SK-N-MC (cell line): ENCODE results near the gene LMBRD2.

Source experiments
- DNase-seq: peaks from one replicate; pipeline ENCODE4 v3.0.0-alpha.2; 2011; ENCODE audit warnings: low read depth, low spot score
- H3K27ac ChIP-seq: fragments of 200-600 bp; sonication (generic); 2 replicates; pipeline ENCODE4 v1.5.1; 2016; ENCODE audit warnings: mixed run types
- H3K36me3 ChIP-seq: fragments of 200-600 bp; sonication (generic); 2 replicates; pipeline ENCODE4 v1.6.1; 2017; ENCODE audit warnings: antibody characterized with exemption, low read length, mixed read lengths; ENCODE audit not compliant: insufficient read depth
- H3K4me3 ChIP-seq: fragments of 200-600 bp; sonication (generic); 2 replicates; pipeline ENCODE4 v1.5.1; 2016
- H3K9ac ChIP-seq: fragments of 200-600 bp; sonication (generic); 2 replicates; pipeline ENCODE4 v1.8.0; 2017; ENCODE audit warnings: mixed run types, mixed read lengths; ENCODE audit not compliant: insufficient read length
- H3K9me3 ChIP-seq: fragments of 200-600 bp; sonication (generic); 2 replicates; pipeline ENCODE4 v1.6.1; 2017; ENCODE audit warnings: low read depth, mild to moderate bottlenecking, antibody characterized with exemption, low read length, moderate library complexity, mixed read lengths
- EZH2 ChIP-seq: fragments of 200-600 bp; sonication (generic); IDR thresholded peaks from one replicate; pipeline ENCODE4 v1.6.1; 2017; ENCODE audit warnings: antibody characterized with exemption
- FOXP2 ChIP-seq: optimal IDR thresholded peaks from 2 replicates; pipeline ENCODE3; 2011; ENCODE audit warnings: mild to moderate bottlenecking, moderate library complexity; ENCODE audit not compliant: insufficient read depth; ENCODE audit errors: extremely low read length, control extremely low read depth
- POLR2AphosphoS5 ChIP-seq: IDR thresholded peaks from 2 replicates; pipeline ENCODE4 v1.6.1; 2012; ENCODE audit warnings: mild to moderate bottlenecking, low read depth, low read length, borderline replicate concordance

Gene LMBRD2

GRCh38 chr5:36155291-36155690, 3.6 kb upstream of the LMBRD2 start:
- no peak overlapping the region for H3K9ac ChIP-seq
- TF ChIP-seq FOXP2 (no peak), POLR2AphosphoS5 (no peak), EZH2 (no peak)
- DNase-seq = no peak
- H3K9me3 ChIP-seq = no peaks in the 10 kb centered on the region
- peaks cover 77% of the 10 kb centered on the region for H3K36me3 ChIP-seq
- H3K4me3 ChIP-seq = peak overlapping the region; percentile 96; the same call in 1 of the 2 replicates
- H3K27ac ChIP-seq = peak overlapping the region; percentile 94

- no peak for TF ChIP-seq POLR2AphosphoS5
- no peak for TF ChIP-seq FOXP2
- TF ChIP-seq EZH2 = no peak
- Histone ChIP-seq H3K9ac (peak overlapping the region; percentile 96), H3K36me3 (peaks cover 61% of the 10 kb centered on the region), H3K27ac (no peak overlapping the region), H3K4me3 (peak overlapping the region; percentile 96), H3K9me3 (no peaks in the 10 kb centered on the region)
- no peak for DNase-seq
Measured at GRCh38 chr5:36153726-36154125, 2.0 kb upstream of the LMBRD2 start.

- TF ChIP-seq FOXP2 = no peak
- TF ChIP-seq EZH2 = no peak
- TF ChIP-seq POLR2AphosphoS5 = no peak
- DNase-seq = no peak
- Histone ChIP-seq H3K9ac (peak overlapping the region; percentile 96), H3K27ac (no peak overlapping the region), H3K4me3 (peak overlapping the region; percentile 96), H3K36me3 (peaks cover 57% of the 10 kb centered on the region), H3K9me3 (no peaks in the 10 kb centered on the region)
Measured at GRCh38 chr5:36153298-36153677, 1.6 kb upstream of the LMBRD2 start.

- TF ChIP-seq POLR2AphosphoS5 (no peak), FOXP2 (no peak), EZH2 (no peak)
- H3K27ac ChIP-seq = peak overlapping the region; percentile 29; the same call in 1 of the 2 replicates
- no peaks in the 10 kb centered on the region for H3K9me3 ChIP-seq
- peak overlapping the region; percentile 96 for H3K4me3 ChIP-seq
- peaks cover 50% of the 10 kb centered on the region for H3K36me3 ChIP-seq
- H3K9ac ChIP-seq = peak overlapping the region; percentile 96
- DNase-seq = no peak
Measured at GRCh38 chr5:36152324-36153297, 924 bp upstream of the LMBRD2 start.

- H3K4me3 ChIP-seq = peak overlapping the region; percentile 96
- H3K9me3 ChIP-seq = no peaks in the 10 kb centered on the region
- H3K27ac ChIP-seq = no peak overlapping the region; the same call in 1 of the 2 replicates
- DNase-seq = no peak
- H3K9ac ChIP-seq = peak overlapping the region; percentile 86
- peaks cover 33% of the 10 kb centered on the region for H3K36me3 ChIP-seq
- TF ChIP-seq POLR2AphosphoS5 = peak; percentile 67
- TF ChIP-seq FOXP2 = no peak
Measured at GRCh38 chr5:36150676-36151433, 832 bp downstream of the LMBRD2 start.

GRCh38 chr5:36147681-36148080, 4.0 kb downstream of the LMBRD2 start:
- H3K4me3 ChIP-seq = no peak overlapping the region
- 0 out of 2 replicates have a peak, but pooled peaks cover 2% of the 10 kb centered on the region for H3K36me3 ChIP-seq
- H3K9ac ChIP-seq = no peak overlapping the region
- no peak for DNase-seq
- no peaks in the 10 kb centered on the region for H3K9me3 ChIP-seq
- TF ChIP-seq FOXP2 (no peak), EZH2 (no peak), POLR2AphosphoS5 (no peak)
- H3K27ac ChIP-seq = no peak overlapping the region

- no peak for DNase-seq
- H3K27ac ChIP-seq = no peak overlapping the region
- H3K36me3 ChIP-seq = no peaks in the 10 kb centered on the region; the same call in 1 of the 2 replicates
- H3K9me3 ChIP-seq = no peaks in the 10 kb centered on the region
- no peak overlapping the region for H3K4me3 ChIP-seq
- TF ChIP-seq FOXP2 (no peak), POLR2AphosphoS5 (no peak), EZH2 (no peak)
- no peak overlapping the region for H3K9ac ChIP-seq
Measured at GRCh38 chr5:36146390-36146789, 5.3 kb downstream of the LMBRD2 start.

GRCh38 chr5:36145311-36145710, 6.4 kb downstream of the LMBRD2 start:
- TF ChIP-seq EZH2 (no peak), FOXP2 (no peak), POLR2AphosphoS5 (no peak)
- Histone ChIP-seq H3K9ac (no peak overlapping the region), H3K36me3 (peaks cover 9% of the 10 kb centered on the region), H3K9me3 (no peaks in the 10 kb centered on the region), H3K4me3 (no peak overlapping the region), H3K27ac (no peak overlapping the region)
- DNase-seq = no peak
